OCI-LY3 (cell line): ENCODE results near the gene MEG3.

ENCODE experiments used
- H2AFZ ChIP-seq: fragments of 200-600, 300-600 bp; shearing (Covaris generic); 2 replicates; pipeline ENCODE4 v1.6.0; 2014; ENCODE audit warnings: antibody characterized with exemption, low read depth, low read length
- H3K27ac ChIP-seq: fragments of 200-600, 300-600 bp; sonication (generic); 2 replicates; pipeline ENCODE4 v1.5.1; 2014; ENCODE audit warnings: mild to moderate bottlenecking, low read length, moderate library complexity, mixed read lengths
- H3K27me3 ChIP-seq: fragments of 200-600, 300-600 bp; sonication (generic); 2 replicates; pipeline ENCODE4 v1.6.1; 2014; ENCODE audit warnings: low read depth, low read length, mixed read lengths
- H3K36me3 ChIP-seq: fragments of 200-600, 300-600 bp; sonication (generic); replicated peaks from 2 replicates; pipeline ENCODE3; 2014; ENCODE audit warnings: low read depth, low read length, mixed read lengths
- H3K4me1 ChIP-seq: fragments of 300-600, 200-600 bp; sonication (generic); 2 replicates; pipeline ENCODE4 v1.6.1; 2014; ENCODE audit warnings: low read length, mixed read lengths
- H3K4me2 ChIP-seq: fragments of 200-600, 300-600 bp; sonication (generic); 2 replicates; pipeline ENCODE4 v1.6.1; 2014; ENCODE audit warnings: low read length, mixed read lengths
- H3K4me3 ChIP-seq: fragments of 300-600, 200-600 bp; sonication (generic); 2 replicates; pipeline ENCODE4 v1.5.1; 2014; ENCODE audit warnings: antibody characterized with exemption, mild to moderate bottlenecking, low read length, moderate library complexity
- H3K79me2 ChIP-seq: fragments of 300-600, 200-600 bp; shearing (Covaris generic); 2 replicates; pipeline ENCODE4 v1.6.1; 2014; ENCODE audit warnings: mild to moderate bottlenecking, low read length, mixed read lengths
- H3K9ac ChIP-seq: fragments of 300-600, 200-600 bp; shearing (Covaris generic); 2 replicates; pipeline ENCODE4 v1.6.0; 2014; ENCODE audit warnings: mild to moderate bottlenecking, low read length, moderate library complexity
- H3K9me3 ChIP-seq: fragments of 200-600, 300-600 bp; shearing (Covaris generic); 2 replicates; pipeline ENCODE4 v1.6.1; 2014; ENCODE audit warnings: low read length, mixed read lengths; ENCODE audit not compliant: insufficient read depth
- H4K20me1 ChIP-seq: fragments of 200-600, 300-600 bp; sonication (generic); 2 replicates; pipeline ENCODE4 v1.6.1; 2016; ENCODE audit warnings: low read length, mixed read lengths; ENCODE audit not compliant: insufficient read depth
- CTCF ChIP-seq: fragments of 200-600, 300-600 bp; sonication (generic); IDR thresholded peaks from 2 replicates; pipeline ENCODE4 v1.5.1; 2014; ENCODE audit warnings: antibody characterized with exemption, low read length, low read depth
- EZH2phosphoT487 ChIP-seq: fragments of 200-600 bp; shearing (Covaris generic); IDR thresholded peaks from 2 replicates; pipeline ENCODE4 v1.6.1; 2018; ENCODE audit warnings: antibody characterized with exemption, mixed run types, low read depth

MEG3 gene

GRCh38 chr14:100802179-100802578 lies 23.7 kb upstream of the MEG3 start:
- no peaks in the 10 kb centered on the region for H3K79me2 ChIP-seq
- no peaks in the 10 kb centered on the region for H3K36me3 ChIP-seq
- no peak overlapping the region for H3K4me2 ChIP-seq
- H3K9ac ChIP-seq, result no peak overlapping the region
- TF ChIP-seq EZH2phosphoT487 (no peak), CTCF (no peak)
- no peaks in the 10 kb centered on the region for H3K9me3 ChIP-seq
- peaks cover 6% of the 10 kb centered on the region; the same call in 1 of the 2 replicates for H3K27me3 ChIP-seq
- no peaks in the 10 kb centered on the region for H4K20me1 ChIP-seq
- no peak overlapping the region for H3K4me3 ChIP-seq
- no peaks in the 10 kb centered on the region for H3K4me1 ChIP-seq
- no peak overlapping the region for H3K27ac ChIP-seq
- no peak overlapping the region for H2AFZ ChIP-seq

GRCh38 chr14:100802766-100803165 lies 23.2 kb upstream of the MEG3 start:
- Histone ChIP-seq H3K27ac (no peak overlapping the region), H3K9me3 (no peaks in the 10 kb centered on the region), H3K9ac (no peak overlapping the region), H4K20me1 (no peaks in the 10 kb centered on the region), H3K27me3 (peaks cover 6% of the 10 kb centered on the region; the same call in 1 of the 2 replicates), H3K4me1 (no peaks in the 10 kb centered on the region), H3K36me3 (no peaks in the 10 kb centered on the region), H3K4me2 (no peak overlapping the region), H3K4me3 (no peak overlapping the region), H3K79me2 (no peaks in the 10 kb centered on the region), H2AFZ (no peak overlapping the region)
- TF ChIP-seq EZH2phosphoT487 (no peak), CTCF (no peak)

- no peaks in the 10 kb centered on the region for H3K79me2 ChIP-seq
- no peaks in the 10 kb centered on the region for H4K20me1 ChIP-seq
- H2AFZ ChIP-seq, result no peak overlapping the region
- peaks cover 6% of the 10 kb centered on the region; the same call in 1 of the 2 replicates for H3K27me3 ChIP-seq
- no peaks in the 10 kb centered on the region for H3K36me3 ChIP-seq
- no peak overlapping the region for H3K4me2 ChIP-seq
- TF ChIP-seq EZH2phosphoT487, result no peak
- TF ChIP-seq CTCF, result no peak
- H3K4me3 ChIP-seq, result no peak overlapping the region
- H3K9ac ChIP-seq, result no peak overlapping the region
- no peaks in the 10 kb centered on the region for H3K4me1 ChIP-seq
- H3K27ac ChIP-seq, result no peak overlapping the region
- H3K9me3 ChIP-seq, result no peaks in the 10 kb centered on the region
Measured at GRCh38 chr14:100803226-100803625, 22.7 kb upstream of the MEG3 start.

GRCh38 chr14:100803676-100804075 lies 22.2 kb upstream of the MEG3 start:
- TF ChIP-seq CTCF, result no peak
- no peak for TF ChIP-seq EZH2phosphoT487
- Histone ChIP-seq H3K36me3 (no peaks in the 10 kb centered on the region), H3K79me2 (no peaks in the 10 kb centered on the region), H4K20me1 (no peaks in the 10 kb centered on the region), H3K9me3 (no peaks in the 10 kb centered on the region), H3K4me1 (no peaks in the 10 kb centered on the region), H3K9ac (no peak overlapping the region), H2AFZ (no peak overlapping the region), H3K4me3 (no peak overlapping the region), H3K4me2 (no peak overlapping the region), H3K27ac (no peak overlapping the region), H3K27me3 (peaks cover 6% of the 10 kb centered on the region; the same call in 1 of the 2 replicates)
